Hematopoietic multipotent progenitor cell treated with erythropoietin and hydrocortisone succinate and interleukin-3 and kit ligand, for 8 days (in vitro differentiated cells): Measurements from ENCODE around the gene RNF126.
"Not testable (repeated sequence)": the region's sequence is repeated elsewhere in the genome, so short reads cannot be mapped to it uniquely, and the experiment has no call there.

Experiments
- DNase-seq: peaks from one replicate; pipeline ENCODE4 v3.0.0-alpha.2; 2015

RNF126 gene

GRCh38 chr19:609004-609346 is 54.0 kb downstream of the RNF126 start:
- peak; percentile 56 for DNase-seq

- no peak for DNase-seq
Observed at GRCh38 chr19:608155-609003, 54.6 kb downstream of the RNF126 start.

GRCh38 chr19:607301-608154 is 55.5 kb downstream of the RNF126 start:
- DNase-seq = no peak

- peak; percentile 32 for DNase-seq
Observed at GRCh38 chr19:605061-605971, 57.7 kb downstream of the RNF126 start.

GRCh38 chr19:604355-604754 is 58.7 kb downstream of the RNF126 start:
- peak; percentile 59 for DNase-seq

GRCh38 chr19:603779-604178 is 59.2 kb downstream of the RNF126 start:
- DNase-seq = not testable (repeated sequence)

GRCh38 chr19:603302-603639 is 59.7 kb downstream of the RNF126 start:
- DNase-seq = not testable (repeated sequence)

GRCh38 chr19:602391-603301 is 60.4 kb downstream of the RNF126 start:
- no peak for DNase-seq

GRCh38 chr19:601790-602189 is 61.2 kb downstream of the RNF126 start:
- DNase-seq = no peak

- no peak for DNase-seq
Observed at GRCh38 chr19:601310-601709, 61.7 kb downstream of the RNF126 start.
